ENCODE data around the gene PLEKHB1.
A peak's percentile ranks its signal among the peaks of the same experiment; 100 is the strongest.

Gene PLEKHB1

DNA sequence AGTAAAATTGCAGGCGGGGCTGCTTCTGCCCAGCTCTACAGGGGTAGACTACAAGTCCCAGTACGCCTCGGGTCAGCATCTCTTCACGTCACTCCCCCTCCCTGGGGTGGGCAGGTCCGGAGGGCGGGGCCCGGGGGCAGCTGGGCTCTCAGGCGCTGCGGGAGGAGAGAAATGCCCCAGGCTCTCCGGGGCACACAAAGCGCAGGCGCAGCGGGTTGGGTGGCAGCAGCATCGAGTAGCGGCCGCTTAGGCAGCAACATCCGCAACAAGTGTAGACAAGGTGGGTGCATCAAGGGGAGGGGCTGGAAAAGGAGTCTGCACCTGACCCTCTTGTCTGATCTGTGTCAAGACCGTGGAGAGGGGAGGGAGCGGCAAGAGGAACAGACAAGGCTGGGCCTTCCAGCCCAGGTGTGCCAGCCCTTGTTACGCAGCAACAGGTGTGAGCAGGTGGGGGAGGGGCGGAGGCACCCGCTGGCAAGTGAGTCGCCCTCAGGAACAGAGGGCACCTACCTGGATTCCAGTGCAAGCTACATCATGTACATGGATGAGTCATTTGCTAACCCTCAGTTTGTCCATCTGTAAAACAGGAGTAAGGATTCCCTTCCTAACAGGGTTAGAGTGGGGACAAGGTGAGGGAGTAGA, 1.2 kb downstream of the PLEKHB1 start:
- peak; percentile 78 to 85 (median 82) for DNase-seq (ENCODE audit: low read depth in 3 of 3, low spot score in 1 of 3)

DNA sequence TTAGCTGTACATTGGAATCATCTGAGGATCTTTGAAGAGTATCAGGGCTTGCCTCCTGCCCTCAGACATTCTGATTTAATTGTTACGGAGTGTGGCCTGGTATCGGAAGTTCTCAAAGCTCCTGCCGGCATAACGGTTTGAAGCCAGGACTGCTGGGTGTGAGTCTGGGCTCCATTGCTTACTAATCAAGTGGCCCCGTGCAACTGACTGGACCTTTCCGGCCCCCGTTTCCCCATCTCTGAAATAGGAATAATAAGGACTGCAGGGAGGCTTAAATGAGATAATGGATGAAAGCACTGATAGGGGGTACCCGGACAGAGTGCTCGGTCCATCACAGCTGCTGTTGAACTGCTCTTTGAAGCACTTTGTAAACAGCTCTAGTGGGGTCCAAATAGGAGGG, 1.7 kb downstream of the PLEKHB1 start:
- DNase-seq (ENCODE audit: low read depth in 3 of 3, low spot score in 1 of 3) = no peak

DNA sequence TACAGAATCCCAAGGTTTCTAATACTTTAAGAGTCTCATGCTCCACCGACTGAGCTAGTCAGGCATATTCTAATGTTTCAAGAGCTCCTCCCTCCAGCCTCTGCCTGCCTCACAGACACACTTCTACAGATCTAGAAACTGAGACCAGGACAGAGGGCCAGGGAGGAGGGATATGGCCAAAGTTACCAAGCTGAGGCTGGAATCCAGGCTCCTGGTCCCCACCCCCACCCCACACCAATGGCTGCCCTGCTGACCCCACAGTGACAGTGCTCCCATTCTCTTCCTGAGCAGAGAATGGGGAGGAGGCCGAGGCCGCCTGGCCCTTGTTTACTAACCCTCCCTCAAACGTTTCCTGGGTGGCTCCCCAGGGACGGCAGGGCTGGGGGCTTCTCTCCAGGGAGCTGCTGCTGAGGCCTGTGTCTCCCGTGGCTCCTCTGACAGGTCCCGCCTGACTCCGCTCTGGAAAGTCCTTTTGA, 2.2 kb downstream of the PLEKHB1 start:
- no peak for DNase-seq (ENCODE audit: low read depth in 3 of 3, low spot score in 1 of 3)

DNA sequence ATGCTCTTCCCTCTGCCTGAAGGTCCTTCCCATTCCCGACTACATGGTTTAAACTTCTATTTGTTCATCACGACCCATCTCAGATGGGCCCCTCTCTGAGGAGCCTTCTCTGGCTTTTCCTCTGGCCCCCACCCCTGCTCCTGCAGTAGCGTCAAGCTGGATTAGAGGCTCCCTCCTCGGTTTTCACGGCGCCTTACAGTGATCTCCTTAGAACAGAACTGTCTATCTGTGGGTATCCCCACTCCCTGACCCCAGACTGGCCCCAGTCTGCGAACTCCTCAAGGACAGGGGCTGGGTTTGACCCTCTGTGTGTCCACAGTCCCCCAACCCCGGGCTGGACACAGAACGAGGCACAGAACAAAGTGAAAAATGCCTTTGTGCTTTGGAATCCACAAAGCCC, 2.8 kb downstream of the PLEKHB1 start:
- DNase-seq (ENCODE audit: low read depth in 3 of 3, low spot score in 1 of 3) = no peak

DNA sequence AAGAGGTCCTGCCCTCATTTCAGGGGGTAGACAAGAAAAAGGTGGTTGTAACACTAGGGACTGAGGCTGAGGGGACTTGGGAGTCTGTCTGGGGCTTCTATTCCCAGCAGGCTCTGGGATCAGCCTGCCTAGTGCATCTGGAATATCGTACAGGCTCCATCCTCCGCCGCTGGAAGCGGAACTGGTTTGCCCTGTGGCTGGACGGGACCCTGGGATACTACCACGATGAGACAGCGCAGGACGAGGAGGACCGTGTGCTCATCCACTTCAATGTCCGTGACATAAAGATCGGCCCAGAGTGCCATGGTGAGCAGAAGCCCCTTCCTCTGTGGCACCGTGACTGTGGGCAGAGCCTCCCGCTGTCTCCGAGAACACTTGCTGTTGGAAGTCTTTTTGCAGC, 4.0 kb downstream of the PLEKHB1 start:
- DNase-seq (ENCODE audit: low read depth in 3 of 3, low spot score in 1 of 3) = no peak

DNA sequence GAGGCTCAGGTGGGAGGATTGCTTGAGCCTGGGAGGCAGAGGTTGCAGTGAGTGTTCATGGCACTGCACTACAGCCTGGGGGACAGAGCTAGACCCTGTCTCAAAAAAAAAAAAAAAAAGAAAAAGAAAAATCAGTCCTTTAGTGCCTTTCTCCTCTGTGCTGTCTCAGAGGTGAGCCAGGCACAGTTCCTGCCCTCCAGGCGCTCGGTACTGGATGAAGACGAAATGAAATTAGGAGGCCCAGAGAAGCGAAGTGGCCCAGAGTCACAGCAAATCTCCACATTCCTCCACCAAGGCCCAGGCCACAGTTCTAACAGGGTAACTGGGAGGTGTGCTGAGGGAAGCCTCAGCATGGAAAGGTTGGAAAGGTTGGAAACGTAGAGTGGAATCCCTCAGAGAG, 4.9 kb downstream of the PLEKHB1 start:
- no peak for DNase-seq (ENCODE audit: low read depth in 3 of 3, low spot score in 1 of 3)

DNA sequence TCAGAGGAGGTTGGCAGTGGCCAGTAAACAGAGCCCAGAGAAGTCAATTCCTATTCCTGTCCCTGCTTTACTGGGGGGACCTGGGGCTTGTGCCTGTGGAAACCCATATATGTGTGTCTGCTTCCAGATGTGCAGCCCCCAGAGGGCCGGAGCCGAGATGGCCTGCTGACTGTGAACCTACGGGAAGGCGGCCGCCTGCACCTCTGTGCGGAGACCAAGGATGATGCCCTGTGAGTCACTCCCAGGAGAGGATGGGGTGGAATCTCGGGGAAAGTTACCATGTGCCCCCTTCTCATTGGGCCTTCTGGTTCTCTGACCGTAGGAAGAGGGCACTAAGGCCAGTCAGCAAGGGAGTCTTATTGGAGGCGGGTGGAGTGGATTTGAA, 5.3 kb downstream of the PLEKHB1 start:
- no peak for DNase-seq (ENCODE audit: low read depth in 3 of 3, low spot score in 1 of 3)

DNA sequence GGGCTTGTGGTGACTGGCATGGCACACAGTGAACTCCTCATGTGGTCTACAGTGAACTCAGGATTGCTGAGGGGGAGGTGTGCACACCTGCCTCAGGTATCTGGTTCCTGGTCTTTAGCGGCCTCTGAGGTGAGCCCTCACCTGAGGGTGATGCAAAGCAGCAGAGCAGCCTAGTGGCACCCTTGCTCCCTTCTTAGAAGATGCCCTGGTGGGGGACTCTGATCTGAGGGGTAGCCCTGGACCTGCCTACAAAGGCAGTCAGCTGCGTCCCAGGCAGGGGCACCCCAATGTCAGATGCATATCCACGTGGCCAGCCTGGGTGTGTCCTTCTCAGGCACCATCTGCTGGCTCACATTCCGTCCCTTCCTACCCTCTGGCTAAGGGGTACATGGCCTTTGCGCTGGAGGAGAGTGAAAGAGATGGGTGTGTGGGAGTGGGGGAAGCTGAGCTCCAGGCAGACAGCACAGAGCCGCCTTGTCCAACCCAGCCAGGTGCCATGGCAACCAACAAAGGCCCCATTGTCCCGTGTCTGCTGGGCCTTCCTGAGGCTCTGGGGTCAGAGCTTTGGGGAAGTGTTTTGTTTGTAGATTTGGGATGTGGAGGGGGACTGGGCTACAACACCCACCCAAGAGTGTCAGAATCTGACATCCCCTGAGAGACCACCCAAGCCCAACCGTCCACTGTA, 5.8 kb downstream of the PLEKHB1 start:
- no peak for DNase-seq (ENCODE audit: low read depth in 3 of 3, low spot score in 1 of 3)

DNA sequence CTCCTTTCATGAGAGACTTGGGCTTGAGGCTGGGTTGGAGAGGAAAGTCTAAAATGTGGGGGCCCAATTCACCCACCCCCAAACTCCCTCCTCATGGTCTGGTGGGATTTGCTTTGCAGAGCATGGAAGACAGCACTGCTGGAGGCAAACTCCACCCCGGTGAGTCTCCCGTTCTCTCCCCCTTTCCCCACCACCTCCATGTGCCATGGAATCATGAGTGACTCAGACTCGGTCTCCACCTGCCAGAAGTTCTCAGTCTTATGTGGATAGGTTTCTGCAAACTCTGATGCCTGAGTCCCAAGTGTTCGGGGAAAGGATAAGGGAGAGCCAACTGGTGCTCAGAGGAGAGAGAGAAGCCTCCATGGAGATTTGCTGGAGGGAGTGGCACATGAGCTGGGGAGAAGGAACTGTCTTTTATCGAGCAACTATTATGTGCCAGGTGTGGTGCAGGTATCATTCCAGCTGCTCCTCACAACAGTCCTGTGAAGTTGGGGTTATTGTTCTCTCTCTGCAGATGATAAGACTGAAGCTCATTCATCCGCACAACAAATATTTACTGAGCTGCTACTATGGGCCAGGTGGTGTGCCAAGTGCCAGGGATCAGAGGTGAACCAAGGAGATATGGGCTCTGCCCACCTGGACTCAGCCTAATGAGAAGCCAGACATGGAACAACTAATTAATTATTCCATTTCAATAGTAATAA, 6.6 kb downstream of the PLEKHB1 start:
- DNase-seq (ENCODE audit: low read depth in 3 of 3, low spot score in 1 of 3) = no peak

DNA sequence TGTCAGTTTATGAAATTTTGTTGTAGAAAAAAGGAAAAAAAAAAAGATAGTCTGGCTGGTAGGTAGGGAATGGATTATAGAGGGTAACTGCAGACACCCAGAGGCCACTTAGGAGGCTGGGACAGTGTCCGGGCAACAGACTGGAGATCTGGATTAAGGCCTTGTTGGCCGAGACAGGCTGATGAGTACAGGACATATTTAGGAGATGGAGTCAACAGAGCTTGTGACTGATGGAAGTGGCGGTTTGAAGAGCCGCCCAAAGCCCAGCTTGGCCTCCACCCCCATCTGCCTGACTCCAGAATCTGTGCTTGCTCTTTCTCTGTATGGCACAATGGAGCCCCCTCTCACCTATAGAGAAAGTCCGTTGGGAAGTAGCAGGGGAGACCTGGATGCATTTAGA, 7.6 kb downstream of the PLEKHB1 start:
- no peak for DNase-seq (ENCODE audit: low read depth in 3 of 3, low spot score in 1 of 3)

DNA sequence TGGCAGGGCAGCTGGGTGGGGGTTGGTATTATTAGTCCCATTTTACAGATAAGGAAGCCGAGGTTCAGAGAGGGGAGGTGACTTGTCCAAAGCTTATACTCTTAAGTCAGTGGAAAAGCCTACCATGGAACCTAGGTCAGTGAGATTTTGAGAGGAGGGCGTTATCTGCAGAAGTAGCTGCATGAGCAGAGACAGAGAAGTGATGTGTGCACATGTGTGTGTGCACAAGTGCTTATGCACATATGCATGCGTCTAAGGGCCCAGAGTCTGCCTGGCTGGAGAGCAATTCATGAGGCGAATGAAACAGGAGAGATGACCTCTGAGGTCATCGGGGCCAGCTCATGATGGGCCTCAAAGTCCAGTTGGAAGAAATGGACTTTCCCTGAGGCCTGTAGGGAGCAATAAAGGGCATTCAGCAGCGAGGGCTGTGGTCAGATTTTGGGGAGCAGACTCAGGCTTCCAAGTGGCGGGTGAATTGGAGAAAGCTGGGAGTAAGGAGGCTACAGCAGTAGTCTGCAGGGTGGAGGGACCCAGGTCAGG, 8.2 kb downstream of the PLEKHB1 start:
- DNase-seq (ENCODE audit: low read depth in 3 of 3, low spot score in 1 of 3) = no peak

DNA sequence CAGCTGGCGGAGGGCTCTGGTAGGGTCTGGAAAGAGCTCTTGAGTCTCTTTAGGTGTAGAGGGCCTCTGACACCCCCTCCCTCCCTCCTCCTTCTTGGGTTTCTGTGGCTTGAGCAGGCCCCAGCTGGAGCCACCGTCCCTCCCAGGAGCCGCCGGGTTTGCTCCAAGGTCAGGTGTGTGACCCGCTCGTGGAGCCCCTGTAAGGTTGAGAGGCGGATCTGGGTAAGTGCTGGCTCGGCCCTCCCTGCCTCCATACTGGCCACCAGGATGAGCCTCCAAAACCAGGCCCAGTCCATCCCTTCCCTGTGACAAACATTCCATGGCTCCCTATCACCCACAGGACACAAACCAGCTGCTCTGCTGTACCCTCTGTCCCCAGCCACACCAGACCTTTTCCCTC, 9.3 kb downstream of the PLEKHB1 start:
- DNase-seq (ENCODE audit: low read depth in 3 of 3, low spot score in 1 of 3) = no peak

DNA sequence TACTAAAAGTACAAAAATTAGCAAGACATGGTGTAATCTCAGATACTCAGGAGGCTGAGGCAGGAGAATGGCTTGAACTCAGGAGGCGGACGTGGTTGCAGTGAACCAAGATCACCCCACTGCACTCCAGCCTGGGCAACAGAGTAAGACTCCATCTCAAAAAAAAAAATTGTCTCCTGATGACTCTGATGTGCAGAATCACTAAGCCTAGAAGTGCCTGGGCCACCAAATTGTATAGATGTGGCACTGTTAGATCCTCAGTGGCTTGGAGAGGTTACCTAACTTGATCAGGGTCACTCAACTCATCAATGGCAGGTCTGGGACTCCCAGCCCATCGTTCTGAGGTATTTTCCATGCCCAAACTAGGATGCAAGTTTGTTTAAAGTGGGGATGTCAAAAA, 10.6 kb downstream of the PLEKHB1 start:
- DNase-seq (ENCODE audit: low read depth in 3 of 3, low spot score in 1 of 3) = no peak

DNA sequence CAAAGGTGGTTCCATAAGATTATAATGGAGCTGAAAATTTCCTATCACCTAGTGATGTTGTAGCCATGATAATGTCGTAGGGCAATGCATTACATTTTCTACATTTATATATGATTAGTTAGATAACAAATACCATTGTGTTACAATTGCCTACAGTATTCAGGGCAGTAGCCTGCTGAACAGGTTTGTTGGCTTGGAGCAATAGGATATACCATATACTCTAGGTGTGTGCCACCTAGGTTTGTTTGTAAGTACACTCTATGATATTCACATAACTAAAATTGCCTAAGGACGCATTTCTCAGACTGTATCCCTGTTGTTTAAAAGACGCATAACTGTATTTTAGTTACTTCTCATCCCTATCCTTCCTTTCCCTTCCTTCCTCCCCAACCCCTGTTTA, 13.6 kb downstream of the PLEKHB1 start:
- DNase-seq (ENCODE audit: low read depth in 3 of 3, low spot score in 1 of 3) = no peak

DNA sequence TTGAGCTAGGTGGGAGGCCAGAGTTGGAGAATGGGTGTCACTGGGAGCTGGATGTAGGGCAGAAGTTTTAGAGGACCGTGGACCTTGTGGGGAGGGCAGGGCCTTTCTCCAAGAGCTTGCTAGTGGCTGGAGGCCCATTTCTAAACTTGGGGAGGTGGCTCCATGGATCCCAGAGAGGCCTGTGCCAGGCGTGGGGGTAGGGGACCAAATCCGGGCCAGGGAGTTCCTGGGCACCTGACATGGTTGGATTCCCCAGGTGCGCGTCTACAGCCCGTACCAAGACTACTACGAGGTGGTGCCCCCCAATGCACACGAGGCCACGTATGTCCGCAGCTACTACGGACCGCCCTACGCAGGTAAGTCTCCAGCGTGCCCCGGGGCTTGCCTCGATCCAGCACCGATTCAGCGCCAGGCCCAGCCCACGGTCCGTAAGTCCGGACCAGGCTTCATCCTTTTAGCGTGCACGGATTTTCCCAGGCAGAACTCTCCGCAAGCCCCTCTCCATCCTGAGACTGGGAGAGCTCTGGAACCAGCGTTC, 14.2 kb downstream of the PLEKHB1 start:
- no peak for DNase-seq (ENCODE audit: low read depth in 3 of 3, low spot score in 1 of 3)

DNA sequence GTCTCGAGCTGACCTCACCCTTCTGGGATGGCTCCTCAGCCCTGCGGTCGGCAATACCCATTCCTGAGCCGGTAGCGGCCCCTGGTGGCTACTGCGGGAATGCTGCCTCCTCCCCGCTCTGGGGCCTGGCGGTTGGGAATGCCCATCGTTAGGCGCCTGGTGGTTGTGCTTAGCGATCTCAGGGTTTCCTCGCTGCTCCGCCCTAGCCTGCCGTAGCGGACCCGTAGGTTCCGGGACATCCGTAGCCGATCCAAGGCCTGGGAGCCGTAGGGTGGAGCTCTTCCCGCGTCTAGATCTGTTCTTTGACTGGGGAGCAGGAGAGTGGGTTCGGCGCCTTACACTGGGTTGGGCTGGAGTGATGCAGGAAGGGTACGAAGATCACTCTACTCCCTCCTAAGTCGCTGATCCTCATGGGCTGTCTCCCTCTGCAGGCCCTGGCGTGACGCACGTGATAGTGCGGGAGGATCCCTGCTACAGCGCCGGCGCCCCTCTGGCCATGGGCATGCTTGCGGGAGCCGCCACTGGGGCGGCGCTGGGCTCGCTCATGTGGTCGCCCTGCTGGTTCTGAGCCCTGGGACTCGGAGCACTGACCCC, 14.8 kb downstream of the PLEKHB1 start:
- peak; percentile 58 to 90 (median 72) for DNase-seq (ENCODE audit: low read depth in 3 of 3, low spot score in 1 of 3)

DNA sequence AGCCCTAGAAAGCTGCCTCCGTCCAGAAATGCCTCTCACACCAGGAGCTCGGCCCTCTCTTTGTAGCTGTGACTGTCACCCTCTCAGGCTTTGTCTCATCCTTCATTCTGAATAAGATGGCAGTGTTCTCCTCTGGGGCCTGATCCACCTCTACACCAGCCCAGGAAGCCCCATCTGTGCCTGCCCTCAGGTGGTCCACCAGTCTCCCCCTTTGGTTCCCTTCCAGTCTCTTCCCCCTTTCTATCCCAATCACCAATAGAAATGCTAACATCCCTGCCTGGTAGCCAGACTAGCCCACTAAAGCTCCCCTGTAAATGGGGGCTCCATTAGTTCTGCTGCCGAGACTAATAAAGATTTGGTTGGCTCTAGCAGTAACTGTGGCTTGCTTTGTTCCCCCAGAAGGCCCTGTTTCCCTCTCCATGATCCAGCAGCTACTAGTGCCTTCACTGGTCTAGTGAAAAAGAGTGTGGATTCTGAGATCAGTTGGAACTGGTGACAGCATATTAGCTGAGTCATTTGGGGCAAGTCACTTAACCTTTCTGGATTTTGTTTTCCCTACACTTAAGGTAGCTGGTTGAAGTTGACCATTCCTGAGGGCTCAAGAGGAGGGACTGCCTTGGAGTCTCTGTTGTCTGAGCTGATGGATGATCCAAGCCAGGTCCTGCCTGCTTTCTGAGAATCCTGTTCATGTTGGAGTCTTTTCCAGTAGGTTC, 16.2 kb downstream of the PLEKHB1 start:
- no peak for DNase-seq (ENCODE audit: low read depth in 3 of 3, low spot score in 1 of 3)

DNA sequence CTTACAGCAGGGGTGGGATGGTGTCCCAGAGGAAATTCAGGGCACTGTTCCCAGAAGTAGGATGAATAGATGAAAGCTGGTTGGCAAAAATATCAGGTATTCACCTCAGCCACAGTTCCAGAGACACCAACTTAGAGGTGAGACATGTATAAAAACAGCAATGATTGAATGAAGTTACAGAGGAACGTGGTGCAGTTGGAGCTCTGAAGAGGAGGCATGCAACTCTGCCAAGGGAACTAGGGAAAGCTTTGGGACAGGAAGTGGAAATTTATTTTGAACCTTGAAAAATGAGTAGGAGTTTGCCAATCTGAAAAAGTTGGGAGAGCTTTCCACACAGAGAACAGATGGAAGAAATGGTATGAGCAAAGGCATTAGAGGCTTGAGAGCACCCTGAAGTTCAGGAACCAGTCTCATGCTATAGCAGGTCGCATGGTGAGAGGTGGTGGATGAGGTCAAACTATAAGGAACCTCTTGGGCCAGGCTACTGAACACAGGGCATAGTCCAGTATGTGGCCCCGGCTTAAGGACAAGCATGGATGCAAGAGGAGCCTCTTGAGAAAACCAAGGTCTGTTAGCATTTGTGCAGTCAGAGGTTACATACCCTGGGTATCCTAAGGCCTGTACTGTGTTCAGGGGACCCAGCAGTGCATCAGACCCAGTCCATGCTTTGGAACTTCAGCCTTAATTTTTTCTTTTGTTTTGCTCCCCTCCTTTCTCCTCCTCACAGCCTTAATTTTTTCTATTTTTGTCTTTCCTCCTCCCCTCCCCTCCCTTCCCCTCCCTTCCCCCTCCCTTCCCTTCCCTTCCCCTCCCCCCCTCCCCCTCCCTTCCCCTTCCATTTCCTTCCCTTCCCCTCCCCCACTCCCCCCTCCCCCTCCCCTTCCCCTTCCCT, 17.5 kb downstream of the PLEKHB1 start:
- DNase-seq (ENCODE audit: low read depth in 3 of 3, low spot score in 1 of 3) = no peak

DNA sequence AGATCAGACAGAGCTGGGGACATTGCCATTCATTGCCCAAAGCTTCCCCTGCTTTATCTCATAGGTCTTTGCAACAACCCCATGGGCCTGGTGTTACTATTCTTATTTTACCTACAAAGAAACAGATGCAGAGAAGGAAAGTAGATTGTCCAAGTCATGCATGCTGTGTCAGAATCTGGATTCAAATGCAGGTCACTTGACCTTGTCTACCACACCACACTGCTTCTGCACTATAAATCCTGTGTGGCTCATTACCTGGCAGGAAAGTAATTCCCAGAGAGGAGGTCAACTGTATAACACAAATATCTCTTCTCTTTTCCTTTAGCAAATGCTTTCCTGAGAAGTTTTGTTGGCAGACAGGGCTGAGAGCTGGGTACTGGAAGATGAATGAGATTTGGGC, 18.5 kb downstream of the PLEKHB1 start:
- no peak for DNase-seq (ENCODE audit: low read depth in 3 of 3, low spot score in 1 of 3)

DNA sequence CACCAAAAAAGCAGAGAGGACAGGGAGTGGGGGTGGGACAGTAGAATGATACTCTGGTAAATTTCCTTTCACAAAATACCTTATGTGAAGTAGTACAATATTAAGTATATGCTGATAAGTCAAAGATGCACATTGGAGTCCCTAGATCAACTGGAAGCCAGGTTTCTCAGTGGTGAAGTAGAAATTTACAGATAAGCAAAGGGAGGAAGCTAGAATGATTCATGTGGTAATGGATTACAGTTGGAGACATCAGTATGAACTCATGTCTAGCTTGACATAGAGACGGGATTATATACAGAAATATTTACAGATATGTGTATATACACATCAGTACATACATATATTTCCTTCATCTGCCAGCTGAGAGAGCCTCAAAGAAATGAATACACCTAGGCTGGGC, 21.5 kb downstream of the PLEKHB1 start:
- no peak for DNase-seq (ENCODE audit: low read depth in 3 of 3, low spot score in 1 of 3)
